ENCODE measurements around the gene UPF1. TPM values are rescaled to one million over a fixed set of nuclear protein-coding genes. Genes with fewer than 3 reads are reported as not detected.

UPF1 gene
- total RNA-seq, 1 experiment from 2014 or later = 57.1 TPM

DNA sequence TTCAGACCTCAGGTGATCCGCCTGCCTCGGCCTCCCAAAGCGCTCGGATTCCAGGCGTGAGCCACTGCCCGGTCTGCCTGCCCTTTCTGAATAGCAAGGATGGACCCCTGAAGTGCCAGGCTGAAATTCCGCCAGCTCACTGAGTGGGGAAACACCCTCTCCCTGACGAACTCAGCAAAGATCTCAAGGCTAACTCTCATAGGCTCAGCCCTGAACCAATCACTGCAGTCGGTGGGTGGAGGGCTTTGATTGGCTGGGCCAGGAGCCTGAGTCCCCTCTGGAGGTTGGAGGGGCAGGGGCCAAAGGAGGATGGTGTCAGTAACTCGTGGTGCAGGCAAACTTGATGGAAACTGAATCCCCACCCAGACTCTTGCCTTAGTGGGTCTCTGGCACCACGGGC lies 29.4 kb upstream of the UPF1 start:
- BruUV-seq (replicated peaks) = no TSS peak
- H3K27me3 Mint-ChIP-seq (ENCODE audit: unreplicated experiment) = no peaks in the 10 kb centered on the region
- intact Hi-C loops (cut with micrococcal nuclease; ENCODE audit: unreplicated experiment) = no loop called here
- no peaks in the 10 kb centered on the region for H3K36me3 Mint-ChIP-seq (ENCODE audit: insufficient read depth, unreplicated experiment)
- DNase-seq = no peak
- no peak overlapping the region for H3K27ac Mint-ChIP-seq (ENCODE audit: unreplicated experiment)
- no peaks in the 10 kb centered on the region for H3K4me1 Mint-ChIP-seq (ENCODE audit: low read depth, unreplicated experiment)
- TF ChIP-seq, protein P1, sequence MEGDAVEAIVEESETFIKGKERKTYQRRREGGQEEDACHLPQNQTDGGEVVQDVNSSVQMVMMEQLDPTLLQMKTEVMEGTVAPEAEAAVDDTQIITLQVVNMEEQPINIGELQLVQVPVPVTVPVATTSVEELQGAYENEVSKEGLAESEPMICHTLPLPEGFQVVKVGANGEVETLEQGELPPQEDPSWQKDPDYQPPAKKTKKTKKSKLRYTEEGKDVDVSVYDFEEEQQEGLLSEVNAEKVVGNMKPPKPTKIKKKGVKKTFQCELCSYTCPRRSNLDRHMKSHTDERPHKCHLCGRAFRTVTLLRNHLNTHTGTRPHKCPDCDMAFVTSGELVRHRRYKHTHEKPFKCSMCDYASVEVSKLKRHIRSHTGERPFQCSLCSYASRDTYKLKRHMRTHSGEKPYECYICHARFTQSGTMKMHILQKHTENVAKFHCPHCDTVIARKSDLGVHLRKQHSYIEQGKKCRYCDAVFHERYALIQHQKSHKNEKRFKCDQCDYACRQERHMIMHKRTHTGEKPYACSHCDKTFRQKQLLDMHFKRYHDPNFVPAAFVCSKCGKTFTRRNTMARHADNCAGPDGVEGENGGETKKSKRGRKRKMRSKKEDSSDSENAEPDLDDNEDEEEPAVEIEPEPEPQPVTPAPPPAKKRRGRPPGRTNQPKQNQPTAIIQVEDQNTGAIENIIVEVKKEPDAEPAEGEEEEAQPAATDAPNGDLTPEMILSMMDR (IDR thresholded peaks at IDR 0.05; ENCODE audit: unreplicated experiment) = no peak
- CTCF ChIA-PET = no interaction called here
- H3K9me3 Mint-ChIP-seq (ENCODE audit: low read depth, unreplicated experiment) = no peaks in the 10 kb centered on the region
- no peak overlapping the region for H3K4me3 Mint-ChIP-seq (ENCODE audit: low read depth, unreplicated experiment)

DNA sequence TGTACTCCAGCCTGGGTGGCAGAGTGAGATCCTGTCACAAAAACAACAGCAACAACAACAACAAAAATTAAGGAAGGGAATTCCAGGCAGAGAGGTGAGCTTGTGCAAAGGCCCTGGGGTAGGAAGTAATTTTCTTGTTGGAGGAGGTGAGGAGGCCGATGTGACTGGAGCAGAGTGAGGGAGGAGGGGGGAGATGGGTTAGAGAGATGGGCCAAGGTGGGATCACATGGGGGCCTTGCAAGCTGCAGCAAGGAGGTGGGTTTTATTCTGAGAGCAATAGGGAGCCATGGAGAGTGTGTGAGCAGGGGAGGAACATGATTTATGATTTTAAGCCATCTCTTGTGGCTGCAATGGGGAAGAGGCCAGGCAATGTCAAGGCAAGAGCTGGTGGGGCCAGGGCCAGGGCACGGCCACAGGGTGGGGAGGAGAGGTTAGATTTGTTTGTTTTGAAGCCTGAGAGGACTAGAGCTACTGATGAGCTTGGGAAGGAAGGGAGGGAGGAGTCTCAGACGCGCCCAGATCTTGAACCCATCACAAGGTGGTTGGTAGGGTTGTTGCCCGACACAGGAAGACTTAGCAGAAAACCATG lies 28.1 kb upstream of the UPF1 start:
- no TSS peak for BruUV-seq (replicated peaks)
- Mint-ChIP-seq H3K36me3 (ENCODE audit: insufficient read depth, unreplicated experiment) (no peaks in the 10 kb centered on the region), H3K9me3 (ENCODE audit: low read depth, unreplicated experiment) (no peaks in the 10 kb centered on the region), H3K4me1 (ENCODE audit: low read depth, unreplicated experiment) (no peaks in the 10 kb centered on the region), H3K27ac (ENCODE audit: unreplicated experiment) (no peak overlapping the region), H3K27me3 (ENCODE audit: unreplicated experiment) (peaks cover 4% of the 10 kb centered on the region), H3K4me3 (ENCODE audit: low read depth, unreplicated experiment) (no peak overlapping the region)
- CTCF ChIA-PET = no interaction called here
- intact Hi-C loops (cut with micrococcal nuclease; ENCODE audit: unreplicated experiment) = no loop called here
- no peak for DNase-seq
- TF ChIP-seq, protein P1 (IDR thresholded peaks at IDR 0.05; ENCODE audit: unreplicated experiment) = no peak

DNA sequence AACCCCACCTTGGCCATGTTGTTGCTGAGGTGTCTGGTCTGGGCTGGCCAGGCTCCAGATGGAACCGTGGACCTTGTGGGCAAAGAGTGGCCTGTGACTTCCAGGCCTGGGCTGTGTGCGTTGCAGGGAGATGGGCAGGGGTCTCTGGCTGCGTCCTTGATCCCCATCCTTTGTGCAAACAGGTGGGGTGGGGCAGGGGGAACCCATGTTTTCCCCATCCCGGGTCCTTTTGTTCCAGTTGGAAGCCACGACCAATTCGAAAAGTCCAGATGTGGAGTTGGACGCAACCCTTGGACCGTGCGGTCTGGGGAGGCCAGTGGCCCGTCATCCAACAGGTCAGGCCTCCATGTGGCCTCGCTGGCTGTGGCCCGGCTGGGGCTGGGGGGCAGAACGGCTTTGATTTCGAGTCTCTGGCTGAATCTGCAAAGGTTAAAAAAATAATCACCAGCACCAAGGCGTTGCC lies 27.6 kb upstream of the UPF1 start:
- H3K9me3 Mint-ChIP-seq (ENCODE audit: low read depth, unreplicated experiment) = no peaks in the 10 kb centered on the region
- BruUV-seq (replicated peaks) = no TSS peak
- no peaks in the 10 kb centered on the region for H3K4me1 Mint-ChIP-seq (ENCODE audit: low read depth, unreplicated experiment)
- no peaks in the 10 kb centered on the region for H3K36me3 Mint-ChIP-seq (ENCODE audit: insufficient read depth, unreplicated experiment)
- CTCF ChIA-PET = no interaction called here
- TF ChIP-seq, protein P1 (IDR thresholded peaks at IDR 0.05; ENCODE audit: unreplicated experiment) = no peak
- intact Hi-C loops (cut with micrococcal nuclease; ENCODE audit: unreplicated experiment) = no loop called here
- no peak for DNase-seq
- H3K27ac Mint-ChIP-seq (ENCODE audit: unreplicated experiment) = no peak overlapping the region
- H3K4me3 Mint-ChIP-seq (ENCODE audit: low read depth, unreplicated experiment) = no peak overlapping the region
- peaks cover 9% of the 10 kb centered on the region for H3K27me3 Mint-ChIP-seq (ENCODE audit: unreplicated experiment)

DNA sequence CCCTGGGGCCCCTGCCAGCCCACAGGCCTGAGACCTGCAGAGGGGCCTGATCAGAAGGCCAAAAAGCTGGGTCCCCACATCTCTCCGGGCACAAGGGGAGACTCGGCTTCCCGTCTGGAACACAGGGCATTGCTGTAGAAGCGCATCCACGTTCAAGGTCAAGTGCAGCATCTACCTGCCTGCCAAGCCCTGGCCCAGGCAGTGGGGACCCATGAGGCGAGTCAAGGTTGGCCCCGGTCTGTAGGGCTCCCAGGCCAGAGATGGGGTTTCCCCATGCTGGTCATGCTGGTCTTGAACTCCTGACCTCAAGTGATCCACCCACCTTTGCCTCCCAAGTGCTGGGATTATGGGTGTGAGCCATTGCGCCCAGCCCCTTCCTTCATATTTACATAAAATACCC lies 27.1 kb upstream of the UPF1 start:
- DNase-seq = no peak
- Mint-ChIP-seq H3K36me3 (ENCODE audit: insufficient read depth, unreplicated experiment) (no peaks in the 10 kb centered on the region), H3K27ac (ENCODE audit: unreplicated experiment) (no peak overlapping the region), H3K27me3 (ENCODE audit: unreplicated experiment) (peaks cover 14% of the 10 kb centered on the region), H3K4me1 (ENCODE audit: low read depth, unreplicated experiment) (peaks cover 5% of the 10 kb centered on the region), H3K4me3 (ENCODE audit: low read depth, unreplicated experiment) (no peak overlapping the region), H3K9me3 (ENCODE audit: low read depth, unreplicated experiment) (no peaks in the 10 kb centered on the region)
- TF ChIP-seq, protein P1 (IDR thresholded peaks at IDR 0.05; ENCODE audit: unreplicated experiment) = no peak
- no TSS peak for BruUV-seq (replicated peaks)
- intact Hi-C loops (cut with micrococcal nuclease; ENCODE audit: unreplicated experiment) = no loop called here
- CTCF ChIA-PET = no interaction called here
